ENCODE measurements around the gene USP6NL.

USP6NL gene

DNA sequence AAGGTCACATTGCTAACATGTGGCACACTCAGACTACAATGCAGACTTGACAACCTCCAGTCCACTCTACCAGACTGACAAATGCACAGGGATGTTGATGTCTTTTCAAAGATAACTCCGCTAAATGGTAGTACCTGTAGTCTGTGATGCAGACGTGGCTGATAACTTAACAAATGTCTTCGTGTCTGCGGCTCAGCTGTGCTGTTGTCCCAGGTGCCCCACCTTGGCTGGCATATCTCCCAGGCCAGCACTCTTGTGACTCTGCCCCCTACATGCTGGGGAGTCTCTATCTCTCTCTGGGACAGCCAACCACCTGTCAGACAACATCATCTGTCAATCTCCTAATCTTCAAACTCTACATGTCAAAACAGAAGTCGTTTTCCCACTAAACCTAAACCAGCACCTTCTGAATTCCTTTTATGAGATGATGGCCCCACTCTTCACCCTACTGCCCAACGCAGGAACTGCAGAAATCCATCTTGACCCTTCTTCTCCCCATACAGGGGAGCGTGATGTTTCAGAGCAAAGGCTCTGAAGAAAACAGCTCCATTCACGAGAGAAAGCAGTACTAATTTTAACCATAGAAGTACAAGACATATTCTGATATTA, 156.4 kb downstream of the USP6NL start:
- no peak for DNase-seq (ENCODE audit: low read depth, low spot score)
- Histone ChIP-seq H3K4me3 (no peak overlapping the region), H3K9me3 (ENCODE audit: low read depth, low read length) (no peaks in the 10 kb centered on the region), H3K9ac (ENCODE audit: insufficient read length) (no peak overlapping the region), H3K27ac (no peak overlapping the region), H3K36me3 (ENCODE audit: insufficient read depth, low read length) (no peaks in the 10 kb centered on the region)
- TF ChIP-seq EZH2 (IDR thresholded peaks at IDR 0.05) (no peak), FOXP2 (optimal IDR thresholded peaks at IDR 0.05; ENCODE audit: control extremely low read depth, extremely low read length, insufficient read depth) (no peak), POLR2AphosphoS5 (IDR thresholded peaks at IDR 0.05; ENCODE audit: borderline replicate concordance, low read depth, low read length) (no peak)

- H3K36me3 ChIP-seq (ENCODE audit: insufficient read depth, low read length): no peaks in the 10 kb centered on the region
- DNase-seq (ENCODE audit: low read depth, low spot score): no peak
- no peak overlapping the region for H3K9ac ChIP-seq (ENCODE audit: insufficient read length)
- no peak overlapping the region for H3K4me3 ChIP-seq
- no peak overlapping the region for H3K27ac ChIP-seq
- no peaks in the 10 kb centered on the region for H3K9me3 ChIP-seq (ENCODE audit: low read depth, low read length)
- TF ChIP-seq FOXP2 (optimal IDR thresholded peaks at IDR 0.05; ENCODE audit: control extremely low read depth, extremely low read length, insufficient read depth) (no peak), POLR2AphosphoS5 (IDR thresholded peaks at IDR 0.05; ENCODE audit: borderline replicate concordance, low read depth, low read length) (no peak), EZH2 (IDR thresholded peaks at IDR 0.05) (no peak)
These were observed 157.3 kb downstream of the USP6NL start for GRCh38 chr10:11454160-11454559.

- H3K36me3 ChIP-seq (ENCODE audit: insufficient read depth, low read length): no peaks in the 10 kb centered on the region
- H3K27ac ChIP-seq: no peak overlapping the region
- TF ChIP-seq FOXP2 (optimal IDR thresholded peaks at IDR 0.05; ENCODE audit: control extremely low read depth, extremely low read length, insufficient read depth) (no peak), POLR2AphosphoS5 (IDR thresholded peaks at IDR 0.05; ENCODE audit: borderline replicate concordance, low read depth, low read length) (no peak), EZH2 (IDR thresholded peaks at IDR 0.05) (no peak)
- no peaks in the 10 kb centered on the region for H3K9me3 ChIP-seq (ENCODE audit: low read depth, low read length)
- DNase-seq (ENCODE audit: low read depth, low spot score): no peak
- H3K4me3 ChIP-seq: no peak overlapping the region
- no peak overlapping the region for H3K9ac ChIP-seq (ENCODE audit: insufficient read length)
These were observed 159.7 kb downstream of the USP6NL start for GRCh38 chr10:11451640-11452260.

GRCh38 chr10:11450427-11450826, 161.0 kb downstream of the USP6NL start:
- Histone ChIP-seq H3K9ac (ENCODE audit: insufficient read length) (no peak overlapping the region), H3K36me3 (ENCODE audit: insufficient read depth, low read length) (no peaks in the 10 kb centered on the region), H3K4me3 (no peak overlapping the region), H3K27ac (no peak overlapping the region), H3K9me3 (ENCODE audit: low read depth, low read length) (no peaks in the 10 kb centered on the region)
- TF ChIP-seq EZH2 (IDR thresholded peaks at IDR 0.05) (no peak), FOXP2 (optimal IDR thresholded peaks at IDR 0.05; ENCODE audit: control extremely low read depth, extremely low read length, insufficient read depth) (no peak), POLR2AphosphoS5 (IDR thresholded peaks at IDR 0.05; ENCODE audit: borderline replicate concordance, low read depth, low read length) (no peak)
- DNase-seq (ENCODE audit: low read depth, low spot score): no peak

DNA sequence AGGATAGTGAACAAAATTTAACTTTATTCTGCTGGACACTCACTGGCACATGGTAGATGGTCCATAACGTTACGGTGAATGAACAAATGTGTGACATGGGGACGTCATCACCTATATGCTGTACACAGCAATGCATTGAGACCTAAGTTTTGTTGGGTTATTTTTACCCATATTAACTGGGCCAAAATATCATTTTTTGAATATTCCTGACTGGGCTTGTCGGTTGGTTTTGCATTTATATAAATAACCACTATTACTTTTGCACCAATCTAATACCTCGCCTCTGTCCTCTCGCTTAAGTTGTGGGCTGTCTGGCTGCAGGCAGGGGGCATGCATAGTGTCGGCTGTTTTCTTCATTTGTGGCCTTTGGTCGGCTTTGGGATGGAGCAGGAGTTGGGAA, 161.7 kb downstream of the USP6NL start:
- no peak overlapping the region for H3K27ac ChIP-seq
- no peaks in the 10 kb centered on the region for H3K9me3 ChIP-seq (ENCODE audit: low read depth, low read length)
- no peak for TF ChIP-seq POLR2AphosphoS5 (IDR thresholded peaks at IDR 0.05; ENCODE audit: borderline replicate concordance, low read depth, low read length)
- no peak overlapping the region for H3K4me3 ChIP-seq
- DNase-seq (ENCODE audit: low read depth, low spot score): no peak
- no peak overlapping the region for H3K9ac ChIP-seq (ENCODE audit: insufficient read length)
- no peaks in the 10 kb centered on the region for H3K36me3 ChIP-seq (ENCODE audit: insufficient read depth, low read length)

GRCh38 chr10:11448545-11449244, 162.8 kb downstream of the USP6NL start:
- Histone ChIP-seq H3K4me3 (no peak overlapping the region), H3K9me3 (ENCODE audit: low read depth, low read length) (no peaks in the 10 kb centered on the region), H3K9ac (ENCODE audit: insufficient read length) (no peak overlapping the region), H3K36me3 (ENCODE audit: insufficient read depth, low read length) (no peaks in the 10 kb centered on the region), H3K27ac (no peak overlapping the region)
- no peak for TF ChIP-seq EZH2 (IDR thresholded peaks at IDR 0.05)
- DNase-seq (ENCODE audit: low read depth, low spot score): no peak

GRCh38 chr10:11448190-11448544, 163.3 kb downstream of the USP6NL start:
- H3K4me3 ChIP-seq: no peak overlapping the region
- no peak for DNase-seq (ENCODE audit: low read depth, low spot score)
- no peak overlapping the region for H3K27ac ChIP-seq

GRCh38 chr10:11447586-11447985, 163.9 kb downstream of the USP6NL start:
- Histone ChIP-seq H3K4me3 (no peak overlapping the region), H3K9ac (ENCODE audit: insufficient read length) (no peak overlapping the region), H3K27ac (no peak overlapping the region), H3K36me3 (ENCODE audit: insufficient read depth, low read length) (no peaks in the 10 kb centered on the region), H3K9me3 (ENCODE audit: low read depth, low read length) (no peaks in the 10 kb centered on the region)
- TF ChIP-seq EZH2 (IDR thresholded peaks at IDR 0.05) (no peak), FOXP2 (optimal IDR thresholded peaks at IDR 0.05; ENCODE audit: control extremely low read depth, extremely low read length, insufficient read depth) (no peak), POLR2AphosphoS5 (IDR thresholded peaks at IDR 0.05; ENCODE audit: borderline replicate concordance, low read depth, low read length) (no peak)
- no peak for DNase-seq (ENCODE audit: low read depth, low spot score)

More at GRCh38 chr10:11448190-11448544, 163.3 kb downstream of the USP6NL start:
- H3K9me3 ChIP-seq (ENCODE audit: low read depth, low read length): no peaks in the 10 kb centered on the region
- no peak overlapping the region for H3K9ac ChIP-seq (ENCODE audit: insufficient read length)
- H3K36me3 ChIP-seq (ENCODE audit: insufficient read depth, low read length): no peaks in the 10 kb centered on the region
- TF ChIP-seq POLR2AphosphoS5 (IDR thresholded peaks at IDR 0.05; ENCODE audit: borderline replicate concordance, low read depth, low read length) (no peak), EZH2 (IDR thresholded peaks at IDR 0.05) (no peak), FOXP2 (optimal IDR thresholded peaks at IDR 0.05; ENCODE audit: control extremely low read depth, extremely low read length, insufficient read depth) (no peak)

Measured in SK-N-MC (cell line).